Right lung (tissue), 5 donors: ENCODE measurements around the gene DDX11. TPM values are rescaled to one million over a fixed set of nuclear protein-coding genes. Genes with fewer than 3 reads are reported as not detected.
A peak's percentile ranks its signal among the peaks of the same experiment; 100 is the strongest.
"Not testable (repeated sequence)": the region's sequence is repeated elsewhere in the genome, so short reads cannot be mapped to it uniquely, and the experiment has no call there.

Source experiments
- DNase-seq, 2 donors: peaks; one replicate each; pipeline ENCODE4 v3.0.0-alpha.2; 2013
- polyA plus RNA-seq, 5 donors: library from polyadenylated mRNA; unstranded; fragments of 120-200 nt; gene quantifications; one replicate each; pipeline versions ENCODE4 v1.2.1 to v1.2.3, GENCODE V29; 2013; ENCODE audit warnings: inconsistent platforms in 1 of 5, low replicate concordance in 1 of 5; ENCODE audit not compliant: insufficient read length in 5 of 5, insufficient read depth in 1 of 5

The DDX11 gene
- polyA plus RNA-seq, 5 donors = 53.9 to 93.3 (median 61.9) TPM

GRCh38 chr12:31098363-31098762 is 24.7 kb downstream of the DDX11 start:
- not testable (repeated sequence) for DNase-seq

- not testable (repeated sequence) for DNase-seq
These were observed 25.1 kb downstream of the DDX11 start for GRCh38 chr12:31098771-31099170.

GRCh38 chr12:31099434-31099833 is 25.8 kb downstream of the DDX11 start:
- not testable (repeated sequence) for DNase-seq

- not testable (repeated sequence) for DNase-seq
These were observed 27.0 kb downstream of the DDX11 start for GRCh38 chr12:31100503-31101208.

GRCh38 chr12:31102125-31102524 is 28.5 kb downstream of the DDX11 start:
- DNase-seq = not testable (repeated sequence)

- not testable (repeated sequence) for DNase-seq
These were observed 28.9 kb downstream of the DDX11 start for GRCh38 chr12:31102596-31102995.

- DNase-seq = not testable (repeated sequence)
These were observed 29.9 kb downstream of the DDX11 start for GRCh38 chr12:31103561-31103975.

GRCh38 chr12:31104220-31104619 is 30.6 kb downstream of the DDX11 start:
- not testable (repeated sequence) for DNase-seq

GRCh38 chr12:31104773-31105172 is 31.1 kb downstream of the DDX11 start:
- DNase-seq = not testable (repeated sequence)

GRCh38 chr12:31105668-31106067 is 32.0 kb downstream of the DDX11 start:
- no peak for DNase-seq

- DNase-seq = no peak
These were observed 32.6 kb downstream of the DDX11 start for GRCh38 chr12:31106101-31106803.

- not testable (repeated sequence) for DNase-seq
These were observed 36.1 kb downstream of the DDX11 start for GRCh38 chr12:31109773-31110172.

GRCh38 chr12:31110263-31110662 is 36.6 kb downstream of the DDX11 start:
- DNase-seq = not testable (repeated sequence)

GRCh38 chr12:31115092-31115601 is 41.5 kb downstream of the DDX11 start:
- not testable (repeated sequence) for DNase-seq

GRCh38 chr12:31116846-31117202 is 43.2 kb downstream of the DDX11 start:
- not testable (repeated sequence) for DNase-seq

- DNase-seq = no peak
These were observed 43.7 kb downstream of the DDX11 start for GRCh38 chr12:31117203-31118011.

GRCh38 chr12:31118347-31119191 is 44.9 kb downstream of the DDX11 start:
- DNase-seq = peak; percentile 54 to 56

GRCh38 chr12:31119192-31119802 is 45.6 kb downstream of the DDX11 start:
- DNase-seq = no peak

GRCh38 chr12:31119803-31120211 is 46.1 kb downstream of the DDX11 start:
- no peak for DNase-seq

- no peak for DNase-seq
These were observed 46.8 kb downstream of the DDX11 start for GRCh38 chr12:31120392-31121008.
